Measurements from ENCODE around the gene P3H3.
A peak's percentile ranks its signal among the peaks of the same experiment; 100 is the strongest.

Gene P3H3

GRCh38 chr12:6796576-6796975 is 31.6 kb upstream of the P3H3 start:
- DNase-seq (ENCODE audit: low spot score), result no peak

- DNase-seq (ENCODE audit: low spot score), result no peak
Observed at GRCh38 chr12:6799147-6799546, 29.1 kb upstream of the P3H3 start.

- no peak for DNase-seq (ENCODE audit: low spot score)
Observed at GRCh38 chr12:6807170-6807569, 21.0 kb upstream of the P3H3 start.

- no peak for DNase-seq (ENCODE audit: low spot score)
Observed at GRCh38 chr12:6809056-6809455, 19.2 kb upstream of the P3H3 start.

GRCh38 chr12:6810758-6811157 is 17.4 kb upstream of the P3H3 start:
- DNase-seq (ENCODE audit: low spot score), result no peak

GRCh38 chr12:6813363-6813762 is 14.8 kb upstream of the P3H3 start:
- DNase-seq (ENCODE audit: low spot score), result no peak

- peak; percentile 96 for DNase-seq (ENCODE audit: low spot score)
Observed at GRCh38 chr12:6816598-6816997, 11.6 kb upstream of the P3H3 start.

GRCh38 chr12:6817098-6817497 is 11.1 kb upstream of the P3H3 start:
- DNase-seq (ENCODE audit: low spot score), result peak; percentile 54

- DNase-seq (ENCODE audit: low spot score), result no peak
Observed at GRCh38 chr12:6817662-6818157, 10.5 kb upstream of the P3H3 start.

- peak; percentile 81 for DNase-seq (ENCODE audit: low spot score)
Observed at GRCh38 chr12:6818222-6818621, 10.0 kb upstream of the P3H3 start.

GRCh38 chr12:6818645-6819044 is 9.6 kb upstream of the P3H3 start:
- peak; percentile 64 for DNase-seq (ENCODE audit: low spot score)

GRCh38 chr12:6819106-6820030 is 8.8 kb upstream of the P3H3 start:
- peak; percentile 70 for DNase-seq (ENCODE audit: low spot score)

- DNase-seq (ENCODE audit: low spot score), result no peak
Observed at GRCh38 chr12:6820166-6820565, 8.0 kb upstream of the P3H3 start.

- DNase-seq (ENCODE audit: low spot score), result peak; percentile 83
Observed at GRCh38 chr12:6821591-6822425, 6.4 kb upstream of the P3H3 start, which contains the start of gene GPR162. GPR162 (plus strand) TSS chr12:6821821; CDS start chr12:6823899, 2,078 bp downstream.

GRCh38 chr12:6822426-6823135 is 5.6 kb upstream of the P3H3 start:
- no peak for DNase-seq (ENCODE audit: low spot score)

- no peak for DNase-seq (ENCODE audit: low spot score)
Observed at GRCh38 chr12:6823182-6824084, 4.8 kb upstream of the P3H3 start.

GRCh38 chr12:6824085-6824775 is 4.0 kb upstream of the P3H3 start:
- no peak for DNase-seq (ENCODE audit: low spot score)

- no peak for DNase-seq (ENCODE audit: low spot score)
Observed at GRCh38 chr12:6824901-6825381, 3.3 kb upstream of the P3H3 start.

GRCh38 chr12:6825398-6826124 is 2.6 kb upstream of the P3H3 start:
- DNase-seq (ENCODE audit: low spot score), result peak; percentile 92

All from SK-N-DZ (cell line).